ENCODE results near the gene ADAM15. TPM values are rescaled to one million over a fixed set of nuclear protein-coding genes. Genes with fewer than 3 reads are reported as not detected.

The ADAM15 gene, protein sequence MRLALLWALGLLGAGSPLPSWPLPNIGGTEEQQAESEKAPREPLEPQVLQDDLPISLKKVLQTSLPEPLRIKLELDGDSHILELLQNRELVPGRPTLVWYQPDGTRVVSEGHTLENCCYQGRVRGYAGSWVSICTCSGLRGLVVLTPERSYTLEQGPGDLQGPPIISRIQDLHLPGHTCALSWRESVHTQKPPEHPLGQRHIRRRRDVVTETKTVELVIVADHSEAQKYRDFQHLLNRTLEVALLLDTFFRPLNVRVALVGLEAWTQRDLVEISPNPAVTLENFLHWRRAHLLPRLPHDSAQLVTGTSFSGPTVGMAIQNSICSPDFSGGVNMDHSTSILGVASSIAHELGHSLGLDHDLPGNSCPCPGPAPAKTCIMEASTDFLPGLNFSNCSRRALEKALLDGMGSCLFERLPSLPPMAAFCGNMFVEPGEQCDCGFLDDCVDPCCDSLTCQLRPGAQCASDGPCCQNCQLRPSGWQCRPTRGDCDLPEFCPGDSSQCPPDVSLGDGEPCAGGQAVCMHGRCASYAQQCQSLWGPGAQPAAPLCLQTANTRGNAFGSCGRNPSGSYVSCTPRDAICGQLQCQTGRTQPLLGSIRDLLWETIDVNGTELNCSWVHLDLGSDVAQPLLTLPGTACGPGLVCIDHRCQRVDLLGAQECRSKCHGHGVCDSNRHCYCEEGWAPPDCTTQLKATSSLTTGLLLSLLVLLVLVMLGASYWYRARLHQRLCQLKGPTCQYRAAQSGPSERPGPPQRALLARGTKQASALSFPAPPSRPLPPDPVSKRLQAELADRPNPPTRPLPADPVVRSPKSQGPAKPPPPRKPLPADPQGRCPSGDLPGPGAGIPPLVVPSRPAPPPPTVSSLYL
- total RNA-seq, result 11.3 and 13.7 TPM in 2 replicates

GRCh38 chr1:155050560-155051341 is at the start of gene ADAM15:
Gene ADAM15 (plus strand): TSS chr1:155051316. CDS start chr1:155051387, 71 bp downstream.
- intact Hi-C loops (cut with micrococcal nuclease), result loop anchor here (1.0 to 2.0 kb wide), 5 partner anchors 11 to 122 kb away; partner anchors contain the start of genes KRTCAP2, PYGO2, TRIM46 and ZBTB7B
- Mint-ChIP-seq H3K27me3 (no peaks in the 10 kb centered on the region), H3K9me3 (no peaks in the 10 kb centered on the region), H3K27ac (no peak within 1 kb of the TSS), H3K4me3 (peak within 1 kb of the TSS; percentile 86), H3K4me1 (peaks cover 22% of the 10 kb centered on the region), H3K36me3 (ENCODE audit: low read depth) (no peaks in the 10 kb centered on the region)
- ChIA-PET CTCF (interaction anchor here (0.6 to 3.1 kb wide), 18 partner anchors 10 to 491 kb away, joined by 3 to 37 read pairs (median 3); partner anchors contain the start of genes EFNA4, KCNN3, KRTCAP2 and PBXIP1), POLR2A (interaction anchor here (0.5 to 1.6 kb wide), 13 partner anchors 11 to 932 kb away, joined by 3 to 12 read pairs (median 3); partner anchors contain the start of genes EFNA3, EFNA4, FLAD1 and KRTCAP2)
- ATAC-seq (ENCODE audit: low read depth), result peak; percentile 83
- TF ChIP-seq, protein P1, sequence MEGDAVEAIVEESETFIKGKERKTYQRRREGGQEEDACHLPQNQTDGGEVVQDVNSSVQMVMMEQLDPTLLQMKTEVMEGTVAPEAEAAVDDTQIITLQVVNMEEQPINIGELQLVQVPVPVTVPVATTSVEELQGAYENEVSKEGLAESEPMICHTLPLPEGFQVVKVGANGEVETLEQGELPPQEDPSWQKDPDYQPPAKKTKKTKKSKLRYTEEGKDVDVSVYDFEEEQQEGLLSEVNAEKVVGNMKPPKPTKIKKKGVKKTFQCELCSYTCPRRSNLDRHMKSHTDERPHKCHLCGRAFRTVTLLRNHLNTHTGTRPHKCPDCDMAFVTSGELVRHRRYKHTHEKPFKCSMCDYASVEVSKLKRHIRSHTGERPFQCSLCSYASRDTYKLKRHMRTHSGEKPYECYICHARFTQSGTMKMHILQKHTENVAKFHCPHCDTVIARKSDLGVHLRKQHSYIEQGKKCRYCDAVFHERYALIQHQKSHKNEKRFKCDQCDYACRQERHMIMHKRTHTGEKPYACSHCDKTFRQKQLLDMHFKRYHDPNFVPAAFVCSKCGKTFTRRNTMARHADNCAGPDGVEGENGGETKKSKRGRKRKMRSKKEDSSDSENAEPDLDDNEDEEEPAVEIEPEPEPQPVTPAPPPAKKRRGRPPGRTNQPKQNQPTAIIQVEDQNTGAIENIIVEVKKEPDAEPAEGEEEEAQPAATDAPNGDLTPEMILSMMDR (IDR thresholded peaks at IDR 0.05), result peak; percentile 56
- DNase-seq, result peak; percentile 78

GRCh38 chr1:155001425-155001674 is 49.8 kb upstream of the ADAM15 start:
- H3K27me3 Mint-ChIP-seq, result no peaks in the 10 kb centered on the region

GRCh38 chr1:155001675-155002463 is 49.2 kb upstream of the ADAM15 start:
- Mint-ChIP-seq H3K9me3 (no peaks in the 10 kb centered on the region), H3K27me3 (no peaks in the 10 kb centered on the region), H3K4me3 (peak overlapping the region; percentile 94), H3K36me3 (ENCODE audit: low read depth) (peaks cover 6% of the 10 kb centered on the region), H3K4me1 (peaks cover 51% of the 10 kb centered on the region), H3K27ac (peak overlapping the region; percentile 95)
- TF ChIP-seq, protein P1 (IDR thresholded peaks at IDR 0.05), result no peak
- intact Hi-C loops (cut with micrococcal nuclease), result loop anchor here (1.0 to 2.0 kb wide), 7 partner anchors 15 to 444 kb away; partner anchors contain the start of genes ADAM15, CKS1B, EFNA4 and FLAD1
- DNase-seq, result peak; percentile 94
- peak; percentile 81 for ATAC-seq (ENCODE audit: low read depth)
- CTCF ChIA-PET, result interaction anchor here (1.8 to 3.2 kb wide), 2 partner anchors 15 to 26 kb away, joined by 13 to 14 read pairs; partner anchors contain the start of gene CKS1B
- POLR2A ChIA-PET, result interaction anchor here (0.7 to 7.2 kb wide), 7 partner anchors 9 to 134 kb away, joined by 3 to 85 read pairs (median 7); partner anchors contain the start of genes CKS1B, FLAD1, PMVK and SLC50A1

More at GRCh38 chr1:155001425-155001674, 49.8 kb upstream of the ADAM15 start:
- Mint-ChIP-seq H3K9me3 (no peaks in the 10 kb centered on the region), H3K4me1 (peaks cover 45% of the 10 kb centered on the region), H3K36me3 (ENCODE audit: low read depth) (peaks cover 6% of the 10 kb centered on the region), H3K27ac (peak overlapping the region; percentile 95), H3K4me3 (peak overlapping the region; percentile 94)
- intact Hi-C loops (cut with micrococcal nuclease), result loop anchor here (1.0 kb wide), 1 partner anchor 16 kb away; no protein-coding TSS in a partner anchor
- DNase-seq (no peak), ATAC-seq (ENCODE audit: low read depth) (no peak)
- ChIA-PET CTCF (interaction anchor here (1.6 to 3.2 kb wide), 3 partner anchors 16 to 26 kb away, joined by 3 to 14 read pairs (median 13); partner anchors contain the start of gene CKS1B), POLR2A (interaction anchor here (0.7 to 7.2 kb wide), 7 partner anchors 9 to 65 kb away, joined by 3 to 85 read pairs (median 7); partner anchors contain the start of genes CKS1B, FLAD1 and PMVK)
- TF ChIP-seq, protein P1 (IDR thresholded peaks at IDR 0.05), result no peak

Measured in activated B cell treated with CpG ODN at 0.5 μM for 24 hours (primary cell).